C4-2B (cell line): ENCODE measurements around the gene TEAD4.

Source experiments
- H3K27ac ChIP-seq: fragments of 450-650 bp; 2 replicates; pipeline ENCODE4 v1.5.1; 2017
- CTCF ChIP-seq: fragments of 450-650 bp; conservative IDR thresholded peaks from 2 replicates; pipeline ENCODE4 v1.5.1; 2017; ENCODE audit warnings: mild to moderate bottlenecking
- ZFX ChIP-seq: fragments of 450-650 bp; IDR thresholded peaks from 2 replicates; pipeline ENCODE4 v1.6.1; 2017

The TEAD4 gene

GRCh38 chr12:2959192-2959504, at the start of gene TEAD4:
Gene TEAD4, plus strand, starts transcription at chr12:2959397.
- peak within 1 kb of the TSS; percentile 90 for H3K27ac ChIP-seq
- TF ChIP-seq ZFX: no peak
- TF ChIP-seq CTCF: no peak

GRCh38 chr12:2912216-2912575, 47.0 kb upstream of the TEAD4 start:
- no peak overlapping the region for H3K27ac ChIP-seq
- TF ChIP-seq CTCF: no peak
- no peak for TF ChIP-seq ZFX

- TF ChIP-seq CTCF: no peak
- no peak for TF ChIP-seq ZFX
- no peak overlapping the region for H3K27ac ChIP-seq
Observed at GRCh38 chr12:2919249-2919648, 39.9 kb upstream of the TEAD4 start.

GRCh38 chr12:2922329-2922728, 36.9 kb upstream of the TEAD4 start:
- H3K27ac ChIP-seq: no peak overlapping the region
- TF ChIP-seq CTCF: no peak
- TF ChIP-seq ZFX: no peak

- TF ChIP-seq CTCF (no peak), ZFX (no peak)
- H3K27ac ChIP-seq: no peak overlapping the region
Observed at GRCh38 chr12:2923057-2923456, 36.1 kb upstream of the TEAD4 start.

- no peak overlapping the region for H3K27ac ChIP-seq
- TF ChIP-seq CTCF (no peak), ZFX (no peak)
Observed at GRCh38 chr12:2924019-2924418, 35.2 kb upstream of the TEAD4 start.

- no peak overlapping the region for H3K27ac ChIP-seq
- TF ChIP-seq CTCF (no peak), ZFX (no peak)
Observed at GRCh38 chr12:2925322-2925995, 33.7 kb upstream of the TEAD4 start.
